DMS53 treated with DMSO at 0.1 percent for 48 hours (cell line): ENCODE data around the gene HPCAL1.

ENCODE experiments used
- DNase-seq: peaks from one replicate; lab custom pipeline; 2025; ENCODE audit not compliant: unreplicated experiment; lab: John Stamatoyannopoulos, UW

Gene HPCAL1

GRCh38 chr2:10352361-10352760 is 49.7 kb downstream of the HPCAL1 start:
- DNase-seq: no peak

- no peak for DNase-seq
Measured at GRCh38 chr2:10352972-10353371, 50.3 kb downstream of the HPCAL1 start.

- no peak for DNase-seq
Measured at GRCh38 chr2:10353931-10354330, 51.2 kb downstream of the HPCAL1 start.

- DNase-seq: no peak
Measured at GRCh38 chr2:10354399-10354798, 51.7 kb downstream of the HPCAL1 start.

- DNase-seq: no peak
Measured at GRCh38 chr2:10355471-10356438, 53.1 kb downstream of the HPCAL1 start.

- DNase-seq: no peak
Measured at GRCh38 chr2:10356439-10356811, 53.7 kb downstream of the HPCAL1 start.

- DNase-seq: no peak
Measured at GRCh38 chr2:10357193-10358169, 54.8 kb downstream of the HPCAL1 start.

GRCh38 chr2:10359246-10359645 is 56.5 kb downstream of the HPCAL1 start:
- DNase-seq: no peak

- no peak for DNase-seq
Measured at GRCh38 chr2:10359731-10360329, 57.1 kb downstream of the HPCAL1 start.

GRCh38 chr2:10360460-10360849 is 57.8 kb downstream of the HPCAL1 start:
- no peak for DNase-seq

- DNase-seq: no peak
Measured at GRCh38 chr2:10360850-10361588, 58.3 kb downstream of the HPCAL1 start.

GRCh38 chr2:10362096-10362897 is 59.6 kb downstream of the HPCAL1 start:
- DNase-seq: no peak

GRCh38 chr2:10362898-10363454 is 60.3 kb downstream of the HPCAL1 start:
- DNase-seq: no peak

- DNase-seq: no peak
Measured at GRCh38 chr2:10363861-10364610, 61.3 kb downstream of the HPCAL1 start.

GRCh38 chr2:10365412-10365811 is 62.7 kb downstream of the HPCAL1 start:
- DNase-seq: no peak

- DNase-seq: no peak
Measured at GRCh38 chr2:10366601-10367270, 64.0 kb downstream of the HPCAL1 start.

- DNase-seq: no peak
Measured at GRCh38 chr2:10367472-10368439, 65.1 kb downstream of the HPCAL1 start.
